B cell (primary cell): ENCODE data around the gene SUB1. TPM values are rescaled to one million over a fixed set of nuclear protein-coding genes. Genes with fewer than 3 reads are reported as not detected.

ENCODE experiments used
- ATAC-seq: fragments of 200-7000 bp; cut with Tn5 transposase; one replicate; pipeline ENCODE4 v1.10.0; 2021; ENCODE audit warnings: low read depth, mild to moderate bottlenecking, moderate number of reproducible peaks, moderate library complexity
- CTCF ChIA-PET: fragments of 350-600 bp; sonication (Branson Sonifier 250); formaldehyde crosslinking; loops from one replicate; lab custom pipeline; 2021; ENCODE audit warnings: antibody characterized with exemption, inconsistent platforms; lab: Charles Lee
- POLR2A ChIA-PET: fragments of 350-600 bp; sonication (Branson Sonifier 250); formaldehyde crosslinking; loops from one replicate; lab custom pipeline; 2021; ENCODE audit warnings: antibody characterized with exemption; lab: Charles Lee
- DNase-seq: peaks from one replicate; pipeline ENCODE4 v3.0.0; 2013
- H2AFZ ChIP-seq: 2 replicates; pipeline ENCODE4 v1.6.1; 2012; ENCODE audit warnings: mild to moderate bottlenecking, low read depth, low read length; ENCODE audit not compliant: insufficient read depth, poor library complexity, severe bottlenecking
- H3K27ac ChIP-seq, 2 donors: 1 replicate in 1 of 2; 2 replicates in 1 of 2; pipeline ENCODE4 v1.5.1; 2012 to 2013; ENCODE audit warnings: low read length in 2 of 2, mild to moderate bottlenecking in 2 of 2, moderate library complexity in 1 of 2
- H3K27me3 ChIP-seq, 4 experiments: fragments of 200-600 bp in 1 of 4; sonication (generic) in 1 of 4; replicated peaks in 1 of 4; 1 replicate in 2 of 4; 2 replicates in 2 of 4; pipeline versions ENCODE4 v1.6.1 to v1.7.0; 2013 to 2016; ENCODE audit warnings: low read length in 3 of 4, mild to moderate bottlenecking in 2 of 4, mixed read lengths in 1 of 4, moderate library complexity in 1 of 4; ENCODE audit not compliant: insufficient read depth in 4 of 4, control insufficient read depth in 3 of 4; ENCODE audit errors: control extremely low read depth in 1 of 4
- H3K36me3 ChIP-seq, 2 experiments: replicated peaks in 1 of 2; 1 replicate in 1 of 2; 2 replicates in 1 of 2; pipeline versions ENCODE4 v1.6.1 to v1.7.1; 2013; ENCODE audit warnings: low read length in 1 of 2; ENCODE audit not compliant: insufficient read depth in 2 of 2, control insufficient read depth in 1 of 2; ENCODE audit errors: control extremely low read depth in 1 of 2, extremely low read depth in 1 of 2
- H3K4me1 ChIP-seq, 2 donors: fragments of 200-600 bp in 1 of 2; sonication (generic) in 1 of 2; 1 replicate in 1 of 2; 2 replicates in 1 of 2; pipeline versions ENCODE4 v1.5.1 to v1.6.1; 2013 to 2017; ENCODE audit warnings: low read length in 2 of 2; ENCODE audit not compliant: control insufficient read depth in 2 of 2, insufficient read depth in 2 of 2
- H3K4me2 ChIP-seq: replicated peaks from 2 replicates; pipeline ENCODE3; 2012; ENCODE audit warnings: mild to moderate bottlenecking, low read depth, low read length; ENCODE audit not compliant: poor library complexity, severe bottlenecking
- H3K4me3 ChIP-seq, 5 experiments: fragments of 200-600 bp in 1 of 5; sonication (generic) in 1 of 5; 1 replicate in 3 of 5; 2 replicates in 2 of 5; pipeline versions ENCODE4 v1.5.1 to v1.7.0; 2011 to 2016; ENCODE audit warnings: low read length in 4 of 5, mild to moderate bottlenecking in 4 of 5, low read depth in 2 of 5, control low read depth in 1 of 5, moderate library complexity in 1 of 5; ENCODE audit not compliant: insufficient read depth in 1 of 5; ENCODE audit errors: control extremely low read depth in 1 of 5, extremely low read depth in 1 of 5
- H3K79me2 ChIP-seq: fragments of 200-600 bp; sonication (generic); one replicate; pipeline ENCODE4 v1.6.0; 2016; ENCODE audit warnings: low read length; ENCODE audit not compliant: control insufficient read depth, insufficient read depth
- H3K9ac ChIP-seq: fragments of 200-600 bp; sonication (generic); 2 replicates; pipeline ENCODE4 v1.6.1; 2017; ENCODE audit warnings: mild to moderate bottlenecking, low read length, moderate library complexity
- H3K9me3 ChIP-seq, 3 donors: one replicate each; pipeline versions ENCODE4 v1.6.1 to v1.7.1; 2013; ENCODE audit warnings: low read length in 2 of 3; ENCODE audit not compliant: control insufficient read depth in 2 of 3, insufficient read depth in 1 of 3; ENCODE audit errors: control extremely low read depth in 1 of 3
- H4K20me1 ChIP-seq: 2 replicates; pipeline ENCODE4 v1.6.0; 2012; ENCODE audit warnings: mild to moderate bottlenecking, low read length; ENCODE audit not compliant: insufficient read depth, control insufficient read depth, poor library complexity, severe bottlenecking
- H3K27ac Mint-ChIP-seq: one replicate; pipeline ENCODE4 v1.8.0; 2021; ENCODE audit warnings: mixed read lengths
- H3K27me3 Mint-ChIP-seq: one replicate; pipeline ENCODE4 v1.8.0; 2021; ENCODE audit warnings: mixed read lengths
- H3K4me1 Mint-ChIP-seq: one replicate; pipeline ENCODE4 v1.8.0; 2021; ENCODE audit warnings: mixed read lengths
- H3K4me3 Mint-ChIP-seq: one replicate; pipeline ENCODE4 v1.8.0; 2021; ENCODE audit warnings: mixed read lengths
- H3K9me3 Mint-ChIP-seq: one replicate; pipeline ENCODE4 v1.8.0; 2022; ENCODE audit warnings: mixed read lengths; ENCODE audit not compliant: insufficient read depth
- CTCF ChIP-seq: fragments of 200-600 bp; IDR thresholded peaks from one replicate; pipeline ENCODE4 v1.8.0; 2022; ENCODE audit warnings: antibody characterized with exemption, mild to moderate bottlenecking
- EZH2 ChIP-seq: IDR thresholded peaks from 2 replicates; pipeline ENCODE4 v1.6.1; 2012; ENCODE audit warnings: borderline replicate concordance, low read depth, mild to moderate bottlenecking, moderate library complexity, low read length; ENCODE audit not compliant: insufficient read depth, poor library complexity, severe bottlenecking
- WGBS: methylation state at CpG from one replicate; pipeline ENCODE4 v1.1.5; 2013; ENCODE audit warnings: missing lambda C conversion rate; ENCODE audit not compliant: insufficient coverage; 5-methylcytosine and 5-hydroxymethylcytosine counted together
- intact Hi-C: fragments of 100-400 bp; cut with micrococcal nuclease; formaldehyde crosslinking; loops from one replicate; pipeline ENCODE4 v1.10.0; 2022
- polyA plus RNA-seq: library from polyadenylated mRNA; depleted of rRNA; stranded (reverse); fragments of >200 nt; gene quantifications from 2 replicates; pipeline ENCODE4 v1.2.3, GENCODE V29; 2012
- total RNA-seq, 2 donors: library from RNA; stranded (reverse); fragments of 120-200 nt in 1 of 2; gene quantifications; 1 replicate in 1 of 2; 2 replicates in 1 of 2; pipeline versions ENCODE4 v1.2.3 to v1.2.4, GENCODE V29; 2013 to 2022

The SUB1 gene
- total and polyA plus RNA-seq, 2 donors (not counting 1 experiment from before 2014, with no cell fraction given): 55.4 to 117 TPM

DNA sequence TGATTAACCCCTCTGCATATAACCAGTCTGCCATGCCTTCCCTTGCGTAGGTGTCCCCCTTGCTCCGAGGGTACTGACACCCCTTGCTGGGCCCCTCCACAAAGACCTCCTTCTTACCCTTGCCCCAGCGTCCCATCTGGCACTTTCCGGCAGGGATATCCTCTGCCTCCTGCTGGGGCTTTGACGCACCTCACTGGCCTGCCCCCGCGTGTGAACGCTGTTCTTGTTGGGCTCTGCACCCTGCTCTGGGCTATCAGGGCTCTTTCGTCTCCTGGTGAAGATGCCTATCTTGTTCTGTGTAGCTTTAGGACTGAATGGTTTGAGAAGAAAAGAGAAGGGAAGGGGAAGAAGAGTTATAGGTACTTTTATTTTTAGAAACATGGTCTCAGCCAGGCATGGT lies 53.0 kb downstream of the SUB1 start:
- Histone ChIP-seq H3K9me3 (no peaks in the 10 kb centered on the region), H3K9ac (no peak overlapping the region), H3K4me3 (no peak overlapping the region), H3K27ac (no peak overlapping the region), H3K4me1 (no peaks in the 10 kb centered on the region), H3K4me2 (no peak overlapping the region), H3K36me3 (no peaks in the 10 kb centered on the region), H2AFZ (no peak overlapping the region), H3K79me2 (no peaks in the 10 kb centered on the region), H4K20me1 (no peaks in the 10 kb centered on the region), H3K27me3 (no peaks in the 10 kb centered on the region)
- intact Hi-C loops: no loop called here
- ChIA-PET CTCF (no interaction called here), POLR2A (no interaction called here)
- Mint-ChIP-seq H3K4me1 (no peaks in the 10 kb centered on the region), H3K4me3 (no peak overlapping the region), H3K27ac (no peak overlapping the region), H3K9me3 (no peaks in the 10 kb centered on the region), H3K27me3 (peaks cover 6% of the 10 kb centered on the region)
- DNase-seq: no peak
- 99% methylated on average over 9 of the region's 9 CpGs for WGBS
- ATAC-seq: no peak
- TF ChIP-seq CTCF (no peak), EZH2 (no peak)

GRCh38 chr5:32639943-32640342 lies 54.6 kb downstream of the SUB1 start:
- Histone ChIP-seq H3K4me1 (no peaks in the 10 kb centered on the region), H3K36me3 (no peaks in the 10 kb centered on the region), H2AFZ (no peak overlapping the region), H3K27ac (no peak overlapping the region), H3K4me2 (no peak overlapping the region), H3K4me3 (no peak overlapping the region), H3K27me3 (no peaks in the 10 kb centered on the region), H3K9ac (no peak overlapping the region), H3K79me2 (no peaks in the 10 kb centered on the region), H3K9me3 (no peaks in the 10 kb centered on the region), H4K20me1 (no peaks in the 10 kb centered on the region)
- no peak for TF ChIP-seq CTCF
- no peak for TF ChIP-seq EZH2
- intact Hi-C loops: no loop called here
- ChIA-PET POLR2A (no interaction called here), CTCF (no interaction called here)
- no peak overlapping the region for H3K27ac Mint-ChIP-seq
- 88% methylated on average over 3 of the region's 3 CpGs for WGBS
- ATAC-seq (no peak), DNase-seq (no peak)
- H3K27me3 Mint-ChIP-seq: peaks cover 10% of the 10 kb centered on the region
- no peaks in the 10 kb centered on the region for H3K9me3 Mint-ChIP-seq
- H3K4me1 Mint-ChIP-seq: no peaks in the 10 kb centered on the region
- H3K4me3 Mint-ChIP-seq: no peak overlapping the region
